Upper lobe of left lung (tissue), 6 donors: ENCODE measurements around the gene ZNF519. TPM values are rescaled to one million over a fixed set of nuclear protein-coding genes. Genes with fewer than 3 reads are reported as not detected.

Experiments
- ATAC-seq, 2 donors: fragments of 200-7000 bp; cut with Tn5 transposase; one replicate each; pipeline ENCODE4 v1.9.1; 2022; ENCODE audit warnings: mild to moderate bottlenecking in 2 of 2, moderate library complexity in 2 of 2; ENCODE audit not compliant: low FRiP score in 2 of 2
- DNase-seq, 2 donors: peaks; one replicate each; pipeline ENCODE4 v3.0.0-alpha.2; 2019 to 2020
- H3K27ac ChIP-seq, 4 donors: fragments of 200-600 bp; sonication (generic); one replicate each; pipeline ENCODE4 v1.5.1; 2016 to 2019
- H3K27me3 ChIP-seq, 4 donors: fragments of 200-600 bp; sonication (generic); one replicate each; pipeline ENCODE4 v1.5.1; 2017 to 2019
- H3K36me3 ChIP-seq, 4 donors: fragments of 200-600 bp; sonication (generic); one replicate each; pipeline ENCODE4 v1.5.1; 2016 to 2019
- H3K4me1 ChIP-seq, 4 donors: fragments of 200-600 bp; sonication (generic); one replicate each; pipeline ENCODE4 v1.5.1; 2018 to 2019
- H3K4me3 ChIP-seq, 4 donors: fragments of 200-600 bp; sonication (generic); one replicate each; pipeline ENCODE4 v1.5.1; 2017 to 2019; ENCODE audit warnings: mild to moderate bottlenecking in 2 of 4, moderate library complexity in 1 of 4
- H3K9me3 ChIP-seq, 4 donors: fragments of 200-600 bp; sonication (generic); one replicate each; pipeline ENCODE4 v1.5.1; 2018 to 2019
- CTCF ChIP-seq, 6 experiments: fragments of 450-650 bp in 4 of 6; fragments of 200-600 bp in 2 of 6; sonication (generic) in 2 of 6; IDR thresholded peaks; one replicate each; pipeline ENCODE4 v1.5.1; 2016 to 2019; ENCODE audit warnings: antibody characterized with exemption in 6 of 6
- EP300 ChIP-seq, 4 donors: sonication (generic); formaldehyde crosslinking; IDR thresholded peaks; one replicate each; pipeline ENCODE4 v1.5.1; 2017; ENCODE audit warnings: antibody characterized with exemption in 4 of 4, control low read depth in 2 of 4
- POLR2A ChIP-seq, 4 donors: fragments of 450-650 bp; IDR thresholded peaks; one replicate each; pipeline ENCODE4 v1.5.1; 2016 to 2017; ENCODE audit warnings: antibody characterized with exemption in 4 of 4, mild to moderate bottlenecking in 2 of 4
- POLR2AphosphoS5 ChIP-seq, 2 donors: sonication (generic); formaldehyde crosslinking; IDR thresholded peaks; one replicate each; pipeline ENCODE4 v1.5.1; 2017; ENCODE audit warnings: antibody characterized with exemption in 2 of 2
- WGBS, 2 donors: methylation state at CpG; one replicate each; pipeline ENCODE4 v1.1.5; 2017 to 2018; 5-methylcytosine and 5-hydroxymethylcytosine counted together
- total RNA-seq, 6 donors: library from RNA; depleted of rRNA in 4 of 6; stranded (reverse); fragments of >200 nt in 4 of 6; gene quantifications; one replicate each; pipeline versions ENCODE4 v1.1.0 to v1.2.1, GENCODE V29; 2016 to 2021
- donor health status: DM: no; HTN: no; CAD: no; lungs with moderate emphysema.
- donor health status: DM: no; HTN: yes; CAD: no; lungs with severe emphysema.

The ZNF519 gene
- total RNA-seq, 6 donors from 2014 or later: 1.4 to 8.4 (median 5.0) TPM

DNA sequence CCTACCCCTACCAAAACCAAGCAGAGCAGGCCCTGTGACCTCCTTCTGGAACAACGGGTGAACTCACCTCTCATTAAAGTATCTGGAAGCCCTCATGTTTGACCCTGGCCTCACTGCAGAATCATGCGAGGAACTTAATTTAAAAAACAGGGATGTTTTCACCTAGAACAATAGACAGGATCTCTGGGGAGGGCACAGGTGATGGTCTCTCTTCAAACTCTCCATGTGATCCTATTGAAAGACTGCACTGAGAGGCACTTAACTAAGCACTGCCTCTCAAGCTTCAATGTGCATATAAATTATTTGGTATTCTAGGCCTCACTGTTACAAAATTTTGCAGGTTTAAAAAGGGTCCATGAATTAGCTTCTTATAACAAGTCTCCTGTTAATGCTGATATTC, 7.5 kb downstream of the ZNF519 start:
- DNase-seq (no peak), ATAC-seq (no peak)
- Histone ChIP-seq H3K36me3 (no peaks in the 10 kb centered on the region), H3K9me3 (no peaks in the 10 kb centered on the region), H3K27ac (no peak overlapping the region), H3K27me3 (no peaks in the 10 kb centered on the region), H3K4me3 (no peak overlapping the region), H3K4me1 (no peaks in the 10 kb centered on the region)
- no peak for TF ChIP-seq POLR2AphosphoS5 (IDR thresholded peaks at IDR 0.05)
- no peak for TF ChIP-seq EP300 (IDR thresholded peaks at IDR 0.05)
- no peak for TF ChIP-seq POLR2A (IDR thresholded peaks at IDR 0.05)
- no peak for TF ChIP-seq CTCF (IDR thresholded peaks at IDR 0.05)
- WGBS, 2 donors: 64 to 75% methylated on average over 2 of the region's 2 CpGs

GRCh38 chr18:14122097-14122496, 10.1 kb downstream of the ZNF519 start:
- Histone ChIP-seq H3K36me3 (no peaks in the 10 kb centered on the region), H3K9me3 (no peaks in the 10 kb centered on the region), H3K4me1 (no peaks in the 10 kb centered on the region), H3K27me3 (no peaks in the 10 kb centered on the region), H3K27ac (no peak overlapping the region), H3K4me3 (no peak overlapping the region)
- TF ChIP-seq CTCF (IDR thresholded peaks at IDR 0.05): no peak
- no peak for TF ChIP-seq POLR2AphosphoS5 (IDR thresholded peaks at IDR 0.05)
- no peak for TF ChIP-seq POLR2A (IDR thresholded peaks at IDR 0.05)
- no peak for TF ChIP-seq EP300 (IDR thresholded peaks at IDR 0.05)
- WGBS, 2 donors: 93 to 100% methylated on average over 2 of the region's 2 CpGs
- ATAC-seq: no peak
- DNase-seq: no peak

- no peaks in the 10 kb centered on the region for H3K4me1 ChIP-seq
- ATAC-seq: no peak
- no peak overlapping the region for H3K4me3 ChIP-seq
- no peaks in the 10 kb centered on the region for H3K36me3 ChIP-seq
- H3K27me3 ChIP-seq: no peaks in the 10 kb centered on the region
- peaks cover 0 to 6% (median 0%) of the 10 kb centered on the region in 4 donors for H3K9me3 ChIP-seq
- no peak overlapping the region for H3K27ac ChIP-seq
- TF ChIP-seq CTCF (IDR thresholded peaks at IDR 0.05): no peak
- no peak for TF ChIP-seq POLR2A (IDR thresholded peaks at IDR 0.05)
- no peak for TF ChIP-seq EP300 (IDR thresholded peaks at IDR 0.05)
- TF ChIP-seq POLR2AphosphoS5 (IDR thresholded peaks at IDR 0.05): no peak
- DNase-seq: no peak
Measured at GRCh38 chr18:14120926-14121325, 11.3 kb downstream of the ZNF519 start.

DNA sequence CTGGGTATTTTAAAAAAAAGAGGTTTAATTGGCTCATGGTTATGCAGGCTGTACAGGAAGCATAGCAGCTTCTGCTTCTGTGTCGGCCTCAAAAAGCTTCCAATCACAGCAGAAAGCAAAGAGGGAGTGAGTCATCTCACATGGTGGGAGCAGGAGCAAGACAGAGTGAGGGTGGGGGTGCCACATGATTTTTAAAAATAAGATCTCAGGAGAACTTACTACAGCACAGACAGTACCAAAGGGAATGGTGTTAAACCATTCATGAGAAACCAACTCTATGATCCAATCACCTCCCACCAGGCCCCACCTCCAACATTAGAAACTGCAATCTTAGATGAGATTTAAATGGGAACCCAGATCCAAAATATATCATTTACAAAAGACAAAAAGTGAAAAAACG, 14.6 kb downstream of the ZNF519 start:
- Histone ChIP-seq H3K4me1 (no peaks in the 10 kb centered on the region), H3K36me3 (no peaks in the 10 kb centered on the region), H3K9me3 (peaks cover 0 to 6% (median 3%) of the 10 kb centered on the region in 4 donors), H3K27me3 (no peaks in the 10 kb centered on the region), H3K4me3 (no peak overlapping the region), H3K27ac (no peak overlapping the region)
- DNase-seq (no peak), ATAC-seq (no peak)
- 91 to 94% methylated on average over 2 of the region's 2 CpGs for WGBS, 2 donors
- TF ChIP-seq CTCF (IDR thresholded peaks at IDR 0.05) (no peak), POLR2AphosphoS5 (IDR thresholded peaks at IDR 0.05) (no peak), POLR2A (IDR thresholded peaks at IDR 0.05) (no peak), EP300 (IDR thresholded peaks at IDR 0.05) (no peak)

DNA sequence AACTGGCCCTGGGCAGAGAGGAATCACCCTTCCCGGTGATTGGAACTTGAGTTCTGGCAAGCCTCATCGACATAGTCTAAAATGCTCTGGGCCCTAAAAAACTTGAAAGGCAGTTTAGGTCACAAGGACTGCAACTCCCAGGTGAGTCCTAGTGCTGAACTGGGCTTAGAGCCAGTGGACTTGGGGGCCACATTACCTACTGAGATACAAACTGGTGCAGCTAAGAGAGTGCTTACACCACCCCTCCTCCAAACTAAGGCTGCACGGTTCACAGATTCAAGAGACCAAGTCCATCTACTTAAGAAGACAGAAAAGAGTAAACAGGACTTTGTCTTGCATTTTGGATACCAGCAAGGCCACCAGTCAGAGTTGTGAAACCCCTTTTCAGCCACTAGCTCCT, 25.3 kb downstream of the ZNF519 start:
- Histone ChIP-seq H3K27ac (no peak overlapping the region), H3K36me3 (no peaks in the 10 kb centered on the region), H3K27me3 (no peaks in the 10 kb centered on the region), H3K4me1 (no peaks in the 10 kb centered on the region), H3K9me3 (peaks cover 11 to 27% (median 20%) of the 10 kb centered on the region in 4 donors), H3K4me3 (no peak overlapping the region)
- WGBS, 2 donors: 91 to 96% methylated on average over 3 of the region's 3 CpGs
- ATAC-seq (no peak), DNase-seq (no peak)
- TF ChIP-seq POLR2A (IDR thresholded peaks at IDR 0.05) (no peak), POLR2AphosphoS5 (IDR thresholded peaks at IDR 0.05) (no peak), EP300 (IDR thresholded peaks at IDR 0.05) (no peak), CTCF (IDR thresholded peaks at IDR 0.05) (no peak)
